GM18498 (cell line): Measurements from ENCODE around the gene SPATA12.

ENCODE experiments used
- ATAC-seq: cut with Tn5 transposase; IDR thresholded peaks from one replicate; pipeline ENCODE4 v1.9.1; 2021; ENCODE audit warnings: mild to moderate bottlenecking, moderate library complexity; ENCODE audit not compliant: unreplicated experiment

The SPATA12 gene, protein sequence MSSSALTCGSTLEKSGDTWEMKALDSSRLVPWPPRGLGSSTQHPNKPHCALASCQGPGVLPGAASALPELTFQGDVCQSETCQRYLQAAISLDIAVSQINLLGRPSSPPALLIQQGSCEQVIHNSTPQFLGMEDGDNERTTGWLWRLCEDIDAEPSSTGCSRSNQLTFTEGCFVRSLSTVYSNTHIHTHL

DNA sequence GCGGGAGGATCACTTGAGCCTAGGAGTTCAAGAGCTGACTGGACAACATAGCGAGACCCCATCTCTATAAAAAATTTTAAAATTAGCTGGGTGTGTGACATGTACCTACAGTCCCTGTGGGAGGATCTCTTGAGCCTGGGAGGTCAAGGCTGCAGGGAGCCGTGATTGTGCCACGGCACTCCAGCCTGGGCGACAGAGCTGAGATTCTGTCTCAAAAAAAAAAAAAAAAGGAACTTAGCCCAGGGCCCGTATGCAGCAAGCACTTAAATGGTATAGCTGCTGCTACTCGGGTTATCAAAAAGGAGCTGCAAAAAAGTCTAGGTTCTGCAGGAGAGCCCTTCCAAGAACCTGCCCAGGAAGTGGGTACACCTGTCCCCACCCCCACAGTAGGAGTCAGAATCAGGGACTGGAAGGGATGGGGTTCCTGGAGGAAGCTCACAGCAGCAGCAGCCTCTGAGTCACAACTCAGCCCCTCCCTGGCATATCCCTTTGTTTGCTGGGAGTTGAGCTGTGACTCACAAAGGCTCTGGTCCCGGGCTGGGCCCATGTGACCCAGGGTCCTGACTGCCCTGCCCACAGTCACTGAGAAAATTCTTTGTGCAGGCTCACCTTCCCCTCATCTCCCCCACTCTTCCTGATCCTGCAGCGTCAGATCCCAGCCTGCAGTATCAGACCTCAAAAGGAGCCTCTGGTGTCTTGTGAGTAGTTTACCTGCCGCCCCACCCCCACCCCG lies at the start of gene SPATA12:
Gene SPATA12 (plus strand): TSS at position 576 of the 733 bp plus-strand sequence. CDS start 13,031 bp downstream, outside the sequence.
- no peak for ATAC-seq

DNA sequence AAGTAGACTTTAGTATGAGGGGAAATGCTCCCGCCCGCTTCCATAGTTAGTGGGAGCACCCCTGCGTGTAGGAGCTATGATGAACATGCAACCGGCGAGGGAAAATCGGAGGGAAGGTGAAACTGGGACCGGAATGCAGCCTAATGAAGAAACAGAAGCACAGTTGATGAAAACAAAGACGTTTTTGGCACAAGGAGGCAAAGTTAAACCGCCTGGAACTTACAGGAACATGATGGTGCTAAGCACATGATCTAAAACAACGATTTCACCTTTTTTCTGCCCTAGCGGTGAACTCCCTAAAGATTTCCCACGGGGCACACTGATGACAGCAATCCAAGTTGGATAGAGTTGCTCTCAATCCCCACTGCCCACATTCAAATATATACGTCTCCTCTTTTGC lies 49.4 kb upstream of the SPATA12 start:
- no peak for ATAC-seq

DNA sequence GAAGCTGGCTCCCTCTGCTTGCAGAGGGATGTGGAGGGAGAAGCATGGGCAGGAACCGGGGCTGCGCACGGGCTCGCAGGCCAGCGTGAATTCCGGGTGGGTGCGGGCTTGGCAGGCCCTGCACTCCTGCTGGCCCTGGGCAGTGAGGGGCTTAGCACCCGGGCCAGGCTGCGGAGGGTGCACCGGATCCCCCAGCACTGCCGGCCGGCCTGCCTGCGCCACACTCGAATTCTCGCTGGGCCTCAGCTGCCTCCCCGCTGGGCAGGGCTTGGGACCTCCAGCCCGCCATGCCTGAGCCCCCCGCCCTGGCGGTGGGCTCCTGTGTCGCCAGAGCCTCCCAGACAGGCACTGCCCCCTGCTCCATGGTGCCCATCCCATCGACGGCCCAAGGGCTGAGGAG lies 47.6 kb upstream of the SPATA12 start:
- ATAC-seq: no peak

DNA sequence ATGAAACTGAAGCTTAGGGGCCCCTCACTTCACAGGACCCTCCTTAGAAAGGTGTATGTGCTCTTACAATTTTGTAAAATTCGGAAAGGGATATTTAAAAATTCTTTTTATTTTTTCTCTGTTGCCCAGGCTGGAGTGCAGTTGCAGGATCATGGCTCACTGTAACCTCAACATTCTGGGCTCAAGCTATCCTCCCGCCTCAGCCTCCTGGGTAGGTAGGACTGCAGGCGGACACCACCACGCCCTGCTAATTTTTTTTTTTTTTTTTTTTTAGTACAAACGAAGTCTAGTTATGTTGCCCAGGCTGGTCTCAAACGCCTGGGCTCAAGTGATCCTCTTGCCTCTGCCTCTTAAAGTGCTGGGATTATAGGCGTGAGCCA lies 45.1 kb upstream of the SPATA12 start:
- no peak for ATAC-seq

DNA sequence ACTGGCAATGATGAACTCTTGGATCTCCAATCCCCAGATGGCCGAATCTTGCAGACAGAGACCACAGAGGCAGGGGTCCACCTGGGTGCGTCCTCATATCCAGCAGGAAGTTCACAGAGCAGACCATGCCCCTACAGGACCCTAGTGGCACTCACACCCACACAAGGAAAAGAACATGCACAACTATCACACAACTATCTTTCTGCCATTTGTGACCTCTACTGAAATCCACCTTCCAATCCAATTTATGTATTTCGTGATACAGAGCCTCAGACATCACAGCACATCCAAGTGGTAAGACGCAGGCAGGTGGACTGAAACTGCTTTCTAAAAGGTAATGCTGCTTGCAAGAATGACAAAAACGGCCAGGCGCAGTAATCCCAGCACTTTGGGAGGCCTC lies 44.6 kb upstream of the SPATA12 start:
- no peak for ATAC-seq

DNA sequence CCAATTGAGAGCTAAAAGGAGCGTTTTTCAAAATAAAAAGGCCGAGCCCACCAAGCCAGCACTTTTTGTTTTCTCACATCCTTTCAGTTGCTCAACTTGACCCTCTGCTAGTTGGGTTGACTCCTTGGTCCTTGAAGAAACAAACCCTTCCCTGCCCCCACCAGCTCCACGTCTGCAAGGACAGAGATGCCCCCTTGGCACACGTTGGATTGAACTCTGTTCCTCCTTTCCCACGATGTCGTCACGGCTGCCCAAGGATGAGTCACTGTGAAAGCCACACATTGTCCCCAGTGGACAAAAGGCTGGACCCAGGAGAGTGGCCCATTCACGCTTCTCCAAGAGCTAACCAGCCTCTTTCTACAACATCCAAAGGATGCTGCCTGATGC lies 43.0 kb upstream of the SPATA12 start:
- ATAC-seq: no peak

DNA sequence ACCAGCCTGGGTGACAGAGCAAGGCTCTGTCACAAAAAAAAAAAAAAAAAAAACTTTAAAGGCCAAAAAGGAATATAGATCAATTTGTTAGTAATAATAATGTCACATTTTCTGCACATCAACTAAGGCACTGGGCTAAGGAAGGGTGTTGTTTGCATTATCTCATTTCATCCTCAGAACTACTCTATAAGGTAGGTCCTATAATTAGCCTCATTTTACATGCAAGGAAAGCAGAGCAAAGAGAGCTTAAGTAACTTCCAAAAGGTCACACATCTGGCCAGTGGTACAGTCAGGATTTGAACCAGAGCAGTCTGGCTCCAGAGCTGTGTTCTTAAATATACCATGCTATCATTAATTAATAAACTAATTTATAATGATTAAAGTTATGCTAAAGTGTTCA lies 42.2 kb upstream of the SPATA12 start:
- no peak for ATAC-seq

DNA sequence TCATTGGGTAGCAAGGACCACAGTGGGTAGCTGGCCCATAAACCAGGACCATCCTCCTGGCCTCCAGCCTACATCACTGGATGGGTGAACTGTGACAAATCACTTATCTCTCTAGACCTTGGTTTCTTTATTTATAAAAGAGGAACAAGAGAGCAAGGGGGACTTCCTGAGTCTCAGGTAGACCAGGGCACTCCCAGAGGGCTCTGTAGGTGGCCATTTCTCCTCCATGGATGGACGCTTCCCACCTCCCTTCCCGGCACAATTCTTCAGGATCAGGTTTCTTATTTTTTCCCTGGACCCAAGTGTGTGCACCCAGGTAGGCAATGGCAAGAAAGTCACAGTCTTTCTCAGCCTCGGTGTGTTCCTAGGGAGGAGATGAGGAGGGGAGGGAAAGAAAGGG lies 41.4 kb upstream of the SPATA12 start:
- ATAC-seq: no peak

DNA sequence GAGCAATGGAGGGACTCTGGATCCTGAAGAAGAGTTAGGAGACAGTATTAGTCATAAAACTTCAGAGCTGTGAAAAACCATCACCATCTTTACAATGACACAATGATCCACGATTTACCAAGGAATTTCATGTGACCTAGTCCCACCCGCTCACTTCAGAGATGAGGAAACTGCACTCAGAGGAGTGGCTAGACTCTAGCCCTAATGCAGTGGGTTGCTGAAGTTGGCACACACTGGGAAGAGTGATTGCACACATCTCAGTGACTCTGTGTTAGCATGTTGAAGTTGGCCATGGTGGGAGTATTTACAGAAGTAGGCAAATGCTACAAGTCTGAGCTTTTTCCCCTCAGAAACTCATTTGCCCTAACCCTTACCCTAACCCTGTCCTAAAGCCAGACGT lies 35.2 kb upstream of the SPATA12 start:
- ATAC-seq: no peak

DNA sequence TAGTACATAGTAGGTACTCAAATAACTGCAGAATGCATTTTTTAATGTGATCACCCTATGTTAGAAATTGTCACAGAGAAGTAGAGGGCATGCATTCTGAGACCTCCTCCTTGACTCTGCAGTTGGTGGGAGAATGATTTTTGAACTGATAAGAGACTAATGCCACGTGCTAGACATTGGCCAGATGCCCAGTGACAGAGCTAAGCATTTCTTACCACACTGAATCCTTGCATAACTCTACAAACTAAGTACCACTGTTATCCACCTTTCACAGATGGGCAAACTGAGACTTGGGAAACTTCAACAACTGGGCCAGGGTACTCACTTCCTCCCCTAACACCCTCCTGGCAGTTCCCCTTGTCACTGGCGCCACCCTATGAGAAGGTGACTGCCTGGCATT lies 33.5 kb upstream of the SPATA12 start:
- ATAC-seq: no peak

DNA sequence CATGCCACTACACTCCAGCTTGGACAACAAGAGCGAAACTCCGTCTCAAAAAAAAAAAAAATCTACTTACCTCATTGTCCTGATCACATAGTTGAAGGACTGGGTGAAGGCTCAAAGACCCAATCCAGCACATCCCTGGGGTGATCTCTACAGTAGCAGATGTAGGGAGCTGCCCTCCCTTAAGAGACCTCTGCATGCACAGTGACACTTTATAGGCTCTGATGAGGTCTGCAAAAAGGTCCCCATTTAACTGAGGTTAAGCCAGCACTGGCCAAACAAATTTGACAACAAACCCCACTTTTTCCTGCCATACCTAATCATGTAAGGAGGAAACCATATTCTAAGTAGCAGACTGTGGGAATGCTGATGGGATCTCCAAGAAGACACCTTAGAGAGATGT lies 31.1 kb upstream of the SPATA12 start:
- ATAC-seq: no peak

DNA sequence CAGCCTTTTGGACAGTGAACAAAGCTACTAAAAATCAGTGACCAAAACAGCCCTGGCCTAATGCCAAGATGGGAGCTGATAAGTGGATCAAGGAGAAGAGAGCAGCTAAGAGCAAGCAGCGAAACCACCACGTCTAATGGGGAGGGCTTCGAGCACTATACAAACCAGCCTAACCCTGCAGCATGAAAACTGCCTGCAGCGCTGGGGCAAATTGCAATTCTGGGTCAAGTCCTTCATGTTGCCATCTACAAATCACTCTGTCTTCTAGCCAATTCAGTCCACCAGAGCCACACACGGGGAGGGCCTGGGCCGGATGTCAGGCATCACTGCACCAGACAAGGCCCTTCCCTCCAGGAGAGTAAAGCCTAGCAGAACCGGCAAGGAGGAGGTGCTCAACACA lies 30.5 kb upstream of the SPATA12 start:
- no peak for ATAC-seq

DNA sequence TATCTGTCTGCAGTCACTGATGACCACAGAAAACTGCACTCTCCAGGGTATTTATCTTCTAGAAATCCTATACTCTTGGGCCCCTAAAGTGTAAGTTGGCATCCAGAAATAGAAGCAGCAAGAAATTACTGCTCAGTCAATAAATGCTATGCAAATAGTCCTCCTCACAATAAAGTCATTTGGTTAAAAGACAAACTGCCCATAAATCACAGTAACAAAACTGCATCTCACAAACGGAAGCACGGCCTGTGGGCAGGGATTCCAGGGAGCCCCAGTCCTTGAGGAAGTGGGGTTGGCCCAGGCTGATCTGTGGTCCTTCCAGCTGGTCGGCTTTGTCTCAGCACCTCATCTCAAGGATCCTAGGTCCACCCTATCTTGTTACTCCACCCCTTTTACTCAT lies 29.7 kb upstream of the SPATA12 start:
- no peak for ATAC-seq

DNA sequence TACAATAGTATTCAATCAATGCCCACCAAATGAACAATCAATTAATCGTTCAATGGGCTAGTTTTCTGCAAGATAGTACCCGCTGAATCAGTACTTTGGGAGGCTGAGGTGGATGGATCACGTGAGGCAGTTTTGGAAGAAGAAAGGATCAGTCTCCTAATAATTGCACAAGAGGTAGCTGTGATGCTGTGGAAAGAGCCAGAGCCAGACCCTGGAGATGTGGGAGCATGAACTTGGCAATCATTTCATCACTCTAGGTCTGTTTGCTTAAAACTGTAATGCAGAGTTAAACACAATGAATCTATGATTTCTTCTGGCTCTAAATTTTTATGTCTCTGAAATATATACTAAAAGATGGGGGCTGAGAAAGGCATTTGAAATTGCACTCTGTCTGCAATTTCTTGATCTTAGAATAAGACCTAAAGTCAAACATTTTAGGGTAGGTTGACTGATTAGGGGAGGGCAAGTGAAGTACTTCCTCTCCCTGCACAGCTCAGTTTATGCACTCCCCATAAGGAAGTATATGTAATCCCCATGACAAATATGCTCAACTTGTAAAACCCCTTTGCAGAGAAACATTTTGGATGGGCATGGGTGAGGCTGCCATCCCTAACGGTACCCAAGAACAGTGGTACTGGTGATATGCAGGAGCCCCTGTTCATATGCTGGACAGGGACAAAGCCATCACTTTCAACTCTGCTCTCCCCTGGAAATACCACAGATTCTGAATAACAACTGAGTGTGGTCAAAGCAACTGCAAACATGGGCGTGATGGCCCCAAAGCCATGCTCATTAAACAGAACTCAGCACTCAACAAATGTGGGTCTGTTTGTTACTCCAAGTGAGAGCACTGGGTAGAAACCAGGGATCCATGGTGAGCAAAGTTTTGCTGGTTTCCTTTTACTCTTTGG lies 28.6 kb upstream of the SPATA12 start:
- no peak for ATAC-seq

DNA sequence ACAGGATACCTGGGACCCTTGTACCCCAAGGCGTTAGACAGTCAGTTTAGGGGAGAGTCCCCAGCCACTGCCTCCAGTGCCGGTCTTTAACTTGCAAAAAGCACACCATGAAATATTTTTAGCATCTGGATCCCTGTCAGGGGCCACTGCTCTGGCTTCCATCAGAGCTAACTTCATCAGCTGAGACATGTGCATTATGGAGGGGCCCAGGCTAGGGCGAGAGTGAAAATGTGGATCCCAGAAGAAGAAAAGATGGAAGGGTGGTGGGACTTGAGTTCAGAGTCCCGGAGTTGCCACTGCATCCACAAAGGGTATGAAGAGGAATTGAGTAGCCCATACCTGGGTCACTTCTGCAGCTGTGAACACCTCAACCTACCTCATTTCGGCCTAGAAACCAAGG lies 23.5 kb upstream of the SPATA12 start:
- ATAC-seq: no peak

DNA sequence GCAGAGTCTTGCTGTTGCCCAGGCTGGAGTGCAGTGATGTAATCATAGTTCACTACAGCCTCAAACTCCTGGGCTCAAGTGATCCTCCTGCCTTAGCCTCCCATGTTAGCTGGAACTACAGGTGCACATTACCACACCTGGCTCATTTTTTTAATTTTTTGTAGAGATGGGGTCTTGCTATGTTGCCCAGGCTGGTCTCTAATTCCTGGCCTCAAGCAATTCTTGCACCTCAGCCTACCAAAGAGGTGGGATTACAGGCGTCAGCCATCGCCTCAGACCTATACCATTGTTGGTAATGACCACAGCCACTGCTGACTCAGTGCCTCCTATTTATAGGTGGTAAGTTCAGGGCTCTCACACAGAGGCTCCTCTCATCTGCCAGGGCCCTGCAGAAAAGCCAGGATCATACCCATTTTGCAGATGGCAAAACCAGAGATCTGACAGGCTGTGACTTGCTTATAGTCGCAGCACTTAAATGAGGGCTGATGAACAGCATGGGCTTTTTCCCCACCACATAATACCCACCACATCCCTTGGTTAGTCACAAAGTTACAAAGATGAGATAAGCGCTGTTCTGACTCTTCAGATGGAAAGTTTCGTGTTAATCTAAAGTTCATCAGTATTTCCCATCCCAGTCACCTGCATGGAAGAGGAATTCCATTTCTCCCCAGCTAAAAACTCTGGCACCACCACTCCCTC lies 21.8 kb upstream of the SPATA12 start:
- ATAC-seq: no peak

DNA sequence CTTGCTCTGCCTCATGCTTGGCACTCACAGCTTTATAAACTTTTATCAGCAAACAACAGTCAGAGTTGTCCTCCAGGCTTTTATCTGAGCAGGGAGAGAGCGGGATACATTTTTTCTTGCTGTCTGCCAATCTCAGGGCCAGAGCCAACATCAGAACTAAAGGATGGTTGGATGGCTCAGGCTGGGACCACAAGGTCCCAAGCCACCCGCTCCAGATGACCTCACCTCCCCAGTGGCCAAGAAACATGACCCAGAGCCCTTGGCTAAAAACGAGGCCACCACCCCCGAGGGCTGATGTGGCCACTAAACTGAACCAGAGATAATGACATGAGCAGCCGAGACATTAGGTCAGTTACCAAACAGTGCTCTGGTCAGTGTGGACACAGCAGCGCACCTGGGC lies 18.8 kb upstream of the SPATA12 start:
- ATAC-seq: no peak

DNA sequence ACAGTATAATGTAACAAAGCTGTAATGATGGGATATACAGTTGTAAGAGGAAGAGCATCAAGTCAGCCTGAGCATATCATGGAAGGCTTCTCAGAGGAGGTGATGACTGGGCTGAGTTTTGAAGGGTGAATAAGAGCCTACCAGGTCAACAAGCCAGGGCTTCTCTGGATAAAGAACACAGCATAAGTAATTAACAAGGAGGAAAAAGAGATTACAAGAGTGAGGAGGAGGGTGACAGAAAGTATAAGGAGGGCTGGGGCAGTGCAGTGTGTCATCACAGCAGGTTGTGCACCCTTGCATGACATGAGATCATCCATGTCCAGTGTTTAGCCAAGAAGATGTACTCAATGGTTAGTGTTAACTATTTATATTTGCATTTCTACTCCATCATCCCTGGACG lies 16.9 kb upstream of the SPATA12 start:
- no peak for ATAC-seq

DNA sequence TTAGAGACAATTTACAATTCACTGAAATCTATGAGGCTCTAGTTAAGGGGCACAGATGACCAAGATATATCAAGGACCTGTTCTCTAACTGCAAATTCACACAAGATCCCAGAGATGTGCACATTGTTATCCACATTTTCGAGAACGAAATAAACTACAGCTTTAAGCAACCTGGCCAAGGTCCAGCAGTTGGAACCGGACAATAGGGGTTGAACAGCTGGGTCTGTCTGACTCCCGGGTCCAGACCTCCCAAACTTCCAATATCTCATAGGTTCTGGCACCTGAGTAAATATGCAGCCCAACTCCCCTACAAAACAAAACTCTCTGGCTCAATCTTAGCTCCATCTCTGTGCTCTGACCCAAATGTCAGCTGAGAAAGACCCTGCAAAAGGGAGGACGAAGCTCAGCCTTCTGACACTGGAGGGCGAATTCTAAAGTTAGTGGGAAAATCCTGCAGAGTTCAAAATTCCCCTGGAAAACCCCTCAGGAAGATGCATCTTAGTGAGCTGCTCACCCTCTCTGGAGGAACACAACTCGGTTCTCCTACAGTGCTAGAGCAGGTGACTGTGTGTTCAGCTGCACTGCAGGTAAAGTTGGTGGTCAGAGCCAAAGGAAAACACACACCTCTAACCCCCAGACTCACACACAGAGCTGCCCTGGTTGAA lies 14.2 kb upstream of the SPATA12 start:
- ATAC-seq: no peak

DNA sequence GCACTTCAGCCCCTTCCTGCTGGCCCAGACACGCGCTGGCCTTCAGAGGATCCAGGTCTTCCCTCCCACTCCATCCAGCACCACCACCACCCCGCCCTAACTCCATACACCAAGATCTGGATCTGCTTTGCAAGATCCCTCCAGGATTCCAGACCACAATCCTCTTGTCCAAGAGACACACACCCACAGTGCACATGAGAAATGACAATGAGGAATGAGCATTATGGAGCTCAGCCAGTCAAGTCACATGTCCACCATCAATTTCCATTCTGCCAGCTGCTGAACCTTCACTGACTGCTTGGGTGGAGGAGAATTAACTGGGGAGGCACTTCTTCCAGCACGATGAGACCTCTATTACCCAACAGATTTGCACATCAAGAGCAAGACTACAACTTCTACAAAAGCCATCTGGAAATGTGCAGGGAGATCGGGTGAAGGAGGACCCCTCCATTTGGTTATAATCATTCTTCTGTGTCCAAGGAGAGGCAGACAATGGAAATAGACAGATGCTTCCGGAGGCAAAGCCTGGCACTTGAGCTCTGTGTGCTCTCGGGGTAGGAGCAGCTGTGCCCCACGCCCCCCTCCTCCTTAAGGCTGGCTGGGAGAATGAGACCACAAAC lies 12.3 kb upstream of the SPATA12 start:
- no peak for ATAC-seq
